HCT116 (cell line): ENCODE measurements around the gene CRIP2. TPM values are rescaled to one million over a fixed set of nuclear protein-coding genes. Genes with fewer than 3 reads are reported as not detected.

ENCODE experiments used
- ATAC-seq: fragments of 200-7000 bp; cut with Tn5 transposase; 2 replicates; pipeline ENCODE4 v1.9.1; 2020; ENCODE audit warnings: mild to moderate bottlenecking, moderate library complexity
- BruUV-seq: library from RNA; stranded (reverse); fragments of 400-500 nt; replicated peaks from 2 replicates; lab custom pipeline; 2021; lab: Mats Ljungman, UMichigan
- CTCF ChIA-PET: fragments of 300-600 bp; sonication (Branson Sonifier 250); formaldehyde crosslinking; loops from one replicate; lab custom pipeline; 2021; ENCODE audit warnings: antibody characterized with exemption; lab: Charles Lee
- POLR2A ChIA-PET: fragments of 300-600, 350-600 bp; sonication (Branson Sonifier 250); formaldehyde crosslinking; loops from one replicate; lab custom pipeline; 2021; ENCODE audit warnings: antibody characterized with exemption; lab: Charles Lee
- RAD21 ChIA-PET, 2 experiments: fragments of 300-600 bp; sonication (Branson Sonifier 250); formaldehyde crosslinking; loops; one replicate each; lab custom pipeline; 2023; ENCODE audit warnings: low total read pairs in 2 of 2; ENCODE audit not compliant: uncharacterized antibody in 2 of 2, unreplicated experiment in 2 of 2, low non-redundant PET in 1 of 2; lab: Charles Lee
- DNase-seq: peaks from one replicate; pipeline ENCODE4 v3.0.0-alpha.2; 2010; ENCODE audit warnings: low read depth, low spot score
- H2AFZ ChIP-seq: fragments of 200-600 bp; shearing (Covaris generic), sonication (generic); 2 replicates; pipeline ENCODE4 v1.6.1; 2017; ENCODE audit warnings: low read depth, mixed run types, mixed read lengths, antibody characterized with exemption, low read length; ENCODE audit not compliant: poor library complexity, severe bottlenecking
- H3K27ac ChIP-seq: 2 replicates; pipeline ENCODE4 v1.5.1; 2012; ENCODE audit warnings: low read depth, low read length
- H3K27me3 ChIP-seq: fragments of 200-600 bp; sonication (generic); 2 replicates; pipeline ENCODE4 v1.6.1; 2016; ENCODE audit warnings: mixed run types, low read length, mixed read lengths; ENCODE audit not compliant: insufficient read depth
- H3K36me3 ChIP-seq, 2 experiments: fragments of 200-500 bp in 1 of 2; fragments of 200-600 bp in 1 of 2; sonication (Bioruptor generic) in 1 of 2; sonication (generic) in 1 of 2; 2 replicates each; pipeline versions ENCODE4 v1.5.1 to v1.6.1; 2014 to 2016; ENCODE audit warnings: low read length in 2 of 2, inconsistent platforms in 1 of 2, mixed read lengths in 1 of 2, mixed run types in 1 of 2; ENCODE audit not compliant: insufficient read depth in 2 of 2, control insufficient read depth in 1 of 2
- H3K4me1 ChIP-seq, 2 experiments: fragments of 200-600 bp in 1 of 2; sonication (generic) in 1 of 2; 2 replicates each; pipeline versions ENCODE4 v1.5.1 to v1.6.1; 2012 to 2017; ENCODE audit warnings: low read length in 2 of 2, inconsistent platforms in 1 of 2, mild to moderate bottlenecking in 1 of 2, mixed read lengths in 1 of 2, mixed run types in 1 of 2, moderate library complexity in 1 of 2; ENCODE audit not compliant: insufficient read depth in 2 of 2, control insufficient read depth in 1 of 2
- H3K4me2 ChIP-seq: fragments of 200-600 bp; sonication (generic); 2 replicates; pipeline ENCODE4 v1.6.1; 2017; ENCODE audit warnings: mixed run types, low read length, mixed read lengths
- H3K4me3 ChIP-seq, 2 experiments: fragments of 200-600 bp in 1 of 2; sonication (generic) in 1 of 2; replicated peaks in 1 of 2; 2 replicates each; pipeline ENCODE4 v1.5.1; 2011 to 2016; ENCODE audit warnings: low read length in 2 of 2, control low read depth in 1 of 2, low read depth in 1 of 2, mild to moderate bottlenecking in 1 of 2, mixed read lengths in 1 of 2, mixed run types in 1 of 2
- H3K79me2 ChIP-seq: fragments of 200-600 bp; sonication (generic); 2 replicates; pipeline ENCODE4 v1.6.1; 2017; ENCODE audit warnings: mild to moderate bottlenecking, mixed run types, low read length, moderate library complexity, mixed read lengths; ENCODE audit not compliant: insufficient read depth
- H3K9ac ChIP-seq: fragments of 200-600 bp; sonication (generic); 2 replicates; pipeline ENCODE4 v1.6.1; 2016; ENCODE audit warnings: low read length, mixed read lengths
- H3K9me2 ChIP-seq: fragments of 200-600 bp; sonication (generic), shearing (Covaris generic); 2 replicates; pipeline ENCODE4 v1.6.1; 2017; ENCODE audit warnings: mixed run types, mild to moderate bottlenecking, moderate library complexity; ENCODE audit not compliant: insufficient read depth
- H3K9me3 ChIP-seq, 2 experiments: fragments of 200-500 bp in 1 of 2; fragments of 200-600 bp in 1 of 2; sonication (Bioruptor generic) in 1 of 2; sonication (generic) in 1 of 2; 2 replicates each; pipeline ENCODE4 v1.6.1; 2014 to 2017; ENCODE audit warnings: low read length in 2 of 2, mixed read lengths in 2 of 2, inconsistent platforms in 1 of 2, low read depth in 1 of 2, mild to moderate bottlenecking in 1 of 2, mixed run types in 1 of 2, moderate library complexity in 1 of 2; ENCODE audit not compliant: control insufficient read depth in 1 of 2, insufficient read depth in 1 of 2
- H4K20me1 ChIP-seq: fragments of 200-600 bp; sonication (generic), shearing (Covaris generic); 2 replicates; pipeline ENCODE4 v1.6.1; 2017; ENCODE audit warnings: mixed run types, mild to moderate bottlenecking, moderate library complexity; ENCODE audit not compliant: insufficient read depth
- ATF3 ChIP-seq: IDR thresholded peaks from 2 replicates; pipeline ENCODE4 v1.6.1; 2012
- CBX3 ChIP-seq: IDR thresholded peaks from 2 replicates; pipeline ENCODE4 v1.6.1; 2012; ENCODE audit warnings: low read depth
- CEBPB ChIP-seq: IDR thresholded peaks from 2 replicates; pipeline ENCODE4 v1.6.1; 2012; ENCODE audit warnings: low read depth
- CTCF ChIP-seq, 3 experiments: fragments of 200-600 bp in 1 of 3; sonication (generic) in 1 of 3; IDR thresholded peaks in 2 of 3; conservative IDR thresholded peaks in 1 of 3; 2 replicates each; pipeline ENCODE4 v1.5.1; 2012 to 2017; ENCODE audit warnings: low read depth in 2 of 3, low read length in 2 of 3, antibody characterized with exemption in 1 of 3, borderline replicate concordance in 1 of 3, control low read depth in 1 of 3, mild to moderate bottlenecking in 1 of 3, mixed read lengths in 1 of 3, mixed run types in 1 of 3, moderate library complexity in 1 of 3; ENCODE audit not compliant: insufficient read depth in 1 of 3
- EGR1 ChIP-seq: IDR thresholded peaks from 2 replicates; pipeline ENCODE4 v1.6.1; 2012; ENCODE audit warnings: low read depth
- ELF1 ChIP-seq: IDR thresholded peaks from 2 replicates; pipeline ENCODE4 v1.6.1; 2012; ENCODE audit warnings: low read depth, borderline replicate concordance
- EZH2 ChIP-seq: fragments of 200-600 bp; sonication (generic); IDR thresholded peaks from 2 replicates; pipeline ENCODE4 v1.6.1; 2017; ENCODE audit warnings: antibody characterized with exemption, mixed run types
- EZH2phosphoT487 ChIP-seq: fragments of 200-600 bp; IDR thresholded peaks from 2 replicates; pipeline ENCODE4 v1.6.1; 2018; ENCODE audit warnings: antibody characterized with exemption, borderline replicate concordance
- FOSL1 ChIP-seq: IDR thresholded peaks from 2 replicates; pipeline ENCODE4 v1.6.1; 2012; ENCODE audit warnings: low read depth
- MAX ChIP-seq: IDR thresholded peaks from 2 replicates; pipeline ENCODE4 v1.6.1; 2012
- POLR2A ChIP-seq: IDR thresholded peaks from 2 replicates; pipeline ENCODE4 v1.7.0; 2011; ENCODE audit warnings: borderline replicate concordance; ENCODE audit not compliant: insufficient read depth, insufficient read length; ENCODE audit errors: extremely low read depth
- POLR2AphosphoS5 ChIP-seq: IDR thresholded peaks from 2 replicates; pipeline ENCODE4 v1.6.1; 2011; ENCODE audit warnings: mild to moderate bottlenecking, low read depth, low read length, moderate library complexity
- REST ChIP-seq: IDR thresholded peaks from 2 replicates; pipeline ENCODE4 v1.6.1; 2012; ENCODE audit warnings: low read depth
- SIN3A ChIP-seq: IDR thresholded peaks from 2 replicates; pipeline ENCODE4 v1.6.1; 2012; ENCODE audit warnings: low read depth
- YY1 ChIP-seq: IDR thresholded peaks from 2 replicates; pipeline ENCODE4 v1.6.1; 2011; ENCODE audit warnings: low read length, low read depth, moderate library complexity, mild to moderate bottlenecking; ENCODE audit not compliant: insufficient replicate concordance; ENCODE audit errors: extremely low read depth
- ZFX ChIP-seq: fragments of 450-650 bp; IDR thresholded peaks from 2 replicates; pipeline ENCODE4 v1.6.1; 2017
- ZNF274 ChIP-seq: fragments of 200-500 bp; sonication (Bioruptor generic); IDR thresholded peaks from 2 replicates; pipeline ENCODE4 v1.6.1; 2014; ENCODE audit warnings: mild to moderate bottlenecking, low read depth, low read length, inconsistent platforms
- intact Hi-C: fragments of 100-400 bp; cut with micrococcal nuclease; formaldehyde crosslinking; loops from 2 replicates; pipeline ENCODE4 v1.10.0; 2022
- total RNA-seq: library from RNA; stranded (reverse); gene quantifications from one replicate; pipeline ENCODE4 v1.2.1, GENCODE V29; 2021; ENCODE audit not compliant: unreplicated experiment

The CRIP2 gene
- total RNA-seq, 1 experiment from 2014 or later = 31.1 TPM

GRCh38 chr14:105439710-105440553 lies 34.7 kb upstream of the CRIP2 start:
- Histone ChIP-seq H3K27ac (no peak overlapping the region), H3K36me3 (peaks cover 6 to 12% of the 10 kb centered on the region in 2 experiments; a peak in 2 of 4 replicates), H2AFZ (no peak overlapping the region), H3K4me3 (no peak overlapping the region), H3K9me3 (no peaks in the 10 kb centered on the region), H3K27me3 (no peaks in the 10 kb centered on the region), H3K9me2 (no peaks in the 10 kb centered on the region), H3K79me2 (peaks cover 53% of the 10 kb centered on the region), H3K4me2 (no peak overlapping the region), H3K9ac (no peak overlapping the region), H4K20me1 (peaks cover 6% of the 10 kb centered on the region; the same call in 1 of the 2 replicates), H3K4me1 (no peaks in the 10 kb centered on the region)
- ChIA-PET RAD21 (no interaction called here), POLR2A (no interaction called here), CTCF (no interaction called here)
- no TSS peak for BruUV-seq
- TF ChIP-seq ATF3 (no peak), POLR2A (no peak), CTCF (IDR thresholded peaks at IDR 0.05 in 2 of 3, conservative IDR thresholded peaks at IDR 0.05 in 1 of 3; ENCODE audit: borderline replicate concordance in 1 of 3, insufficient read depth in 1 of 3, low read depth in 2 of 3, low read length in 2 of 3) (no peak), YY1 (no peak), EGR1 (no peak), POLR2AphosphoS5 (no peak), ZFX (no peak), ELF1 (no peak), MAX (no peak), FOSL1 (no peak), REST (no peak), CEBPB (no peak), ZNF274 (no peak), CBX3 (no peak), EZH2 (no peak), EZH2phosphoT487 (no peak), SIN3A (no peak)
- ATAC-seq (0 out of 2 replicates have a peak, but pooled peaks have one; percentile 15), DNase-seq (no peak)
- intact Hi-C loops = no loop called here
